Measurements from ENCODE around the gene CNOT4.

DNA sequence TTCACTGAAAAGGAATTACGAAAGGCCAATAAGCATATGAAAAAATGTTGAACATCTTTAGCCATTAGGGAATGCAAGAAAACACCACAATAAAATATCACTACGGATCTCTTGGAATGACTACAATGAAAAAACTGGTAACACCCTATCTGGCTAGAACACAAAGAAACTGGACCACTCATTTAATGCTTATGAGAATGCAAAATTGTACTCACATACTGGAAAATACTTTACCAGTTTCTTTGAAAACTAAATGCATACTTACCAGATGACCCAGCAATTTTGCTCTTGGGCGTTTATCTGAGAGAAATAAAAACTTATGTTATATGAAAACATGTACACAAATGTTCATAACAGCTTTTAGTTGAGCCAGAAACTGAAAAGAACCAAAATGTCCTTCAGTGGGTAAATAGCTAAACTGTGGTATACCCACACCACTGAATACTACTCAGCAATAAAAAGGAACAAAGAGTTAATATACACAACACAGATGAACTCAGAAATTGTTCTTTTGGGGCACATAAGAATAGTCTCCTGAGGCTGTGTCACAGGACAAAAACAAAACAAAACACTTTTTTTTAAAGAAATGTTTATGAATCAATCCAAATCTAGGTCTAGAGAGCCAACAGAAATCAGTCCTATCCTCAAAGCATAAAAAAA, 23.5 kb downstream of the CNOT4 start:
- TF ChIP-seq, protein P1, sequence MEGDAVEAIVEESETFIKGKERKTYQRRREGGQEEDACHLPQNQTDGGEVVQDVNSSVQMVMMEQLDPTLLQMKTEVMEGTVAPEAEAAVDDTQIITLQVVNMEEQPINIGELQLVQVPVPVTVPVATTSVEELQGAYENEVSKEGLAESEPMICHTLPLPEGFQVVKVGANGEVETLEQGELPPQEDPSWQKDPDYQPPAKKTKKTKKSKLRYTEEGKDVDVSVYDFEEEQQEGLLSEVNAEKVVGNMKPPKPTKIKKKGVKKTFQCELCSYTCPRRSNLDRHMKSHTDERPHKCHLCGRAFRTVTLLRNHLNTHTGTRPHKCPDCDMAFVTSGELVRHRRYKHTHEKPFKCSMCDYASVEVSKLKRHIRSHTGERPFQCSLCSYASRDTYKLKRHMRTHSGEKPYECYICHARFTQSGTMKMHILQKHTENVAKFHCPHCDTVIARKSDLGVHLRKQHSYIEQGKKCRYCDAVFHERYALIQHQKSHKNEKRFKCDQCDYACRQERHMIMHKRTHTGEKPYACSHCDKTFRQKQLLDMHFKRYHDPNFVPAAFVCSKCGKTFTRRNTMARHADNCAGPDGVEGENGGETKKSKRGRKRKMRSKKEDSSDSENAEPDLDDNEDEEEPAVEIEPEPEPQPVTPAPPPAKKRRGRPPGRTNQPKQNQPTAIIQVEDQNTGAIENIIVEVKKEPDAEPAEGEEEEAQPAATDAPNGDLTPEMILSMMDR (conservative IDR thresholded peaks at IDR 0.05 in 1 of 2, IDR thresholded peaks at IDR 0.05 in 1 of 2; ENCODE audit: low read depth in 1 of 2, low read length in 2 of 2), result no peak
- no peak for TF ChIP-seq EZH2 (IDR thresholded peaks at IDR 0.05; ENCODE audit: low read length, missing control alignments)

Data from fibroblast of lung (primary cell).